Activated T-cell treated with anti-CD3 and anti-CD28 coated beads, Interleukin-2, amount 50 U/mL, for 72 hours (primary cell): ENCODE results near the gene C2CD4C. TPM values are rescaled to one million over a fixed set of nuclear protein-coding genes. Genes with fewer than 3 reads are reported as not detected.

Experiments used
- ATAC-seq, 2 donors: fragments of 150-1000 bp; cut with Tn5 transposase; replicated peaks in 1 of 2; 2 replicates each; pipeline ENCODE4 v1.10.0; 2021; ENCODE audit warnings: moderate library complexity in 2 of 2, mild to moderate bottlenecking in 1 of 2
- DNase-seq, 2 donors: peaks; one replicate each; pipeline ENCODE4 v3.0.0; 2021 to 2022; ENCODE audit warnings: mixed read lengths in 1 of 2
- H3K27ac Mint-ChIP-seq: one replicate; pipeline ENCODE4 v1.8.0; 2022; ENCODE audit warnings: mild to moderate bottlenecking, moderate library complexity, mixed read lengths
- H3K27me3 Mint-ChIP-seq: one replicate; pipeline ENCODE4 v1.8.0; 2022; ENCODE audit warnings: low read depth, mixed read lengths
- H3K36me3 Mint-ChIP-seq, 2 donors: one replicate each; pipeline ENCODE4 v1.8.0; 2022; ENCODE audit warnings: mixed read lengths in 2 of 2, mild to moderate bottlenecking in 1 of 2; ENCODE audit not compliant: insufficient read depth in 2 of 2
- H3K4me1 Mint-ChIP-seq: one replicate; pipeline ENCODE4 v1.8.0; 2022; ENCODE audit warnings: low read depth, mixed read lengths
- H3K4me3 Mint-ChIP-seq, 2 donors: one replicate each; pipeline ENCODE4 v1.8.0; 2022; ENCODE audit warnings: mild to moderate bottlenecking in 2 of 2, mixed read lengths in 2 of 2, moderate library complexity in 2 of 2
- H3K9me3 Mint-ChIP-seq, 2 donors: one replicate each; pipeline ENCODE4 v1.8.0; 2022; ENCODE audit warnings: mixed read lengths in 2 of 2
- total RNA-seq, 2 donors: library from RNA; stranded (reverse); gene quantifications; one replicate each; pipeline ENCODE4 v1.2.3, GENCODE V29; 2022

C2CD4C gene
- total RNA-seq, 2 donors from 2014 or later = 0.77 to 0.97 TPM

GRCh38 chr19:444677-445210 lies 35.8 kb upstream of the C2CD4C start:
- Mint-ChIP-seq H3K4me3 (no peak overlapping the region), H3K36me3 (peaks cover 0 to 3% of the 10 kb centered on the region in 2 donors), H3K4me1 (no peaks in the 10 kb centered on the region), H3K27ac (no peak overlapping the region), H3K27me3 (peaks cover 13% of the 10 kb centered on the region), H3K9me3 (peaks cover 0 to 3% of the 10 kb centered on the region in 2 donors)
- ATAC-seq = no peak
- no peak for DNase-seq

GRCh38 chr19:443005-443404 lies 34.1 kb upstream of the C2CD4C start:
- Mint-ChIP-seq H3K36me3 (peaks cover 0 to 3% of the 10 kb centered on the region in 2 donors), H3K4me3 (no peak overlapping the region), H3K9me3 (peaks cover 0 to 3% of the 10 kb centered on the region in 2 donors), H3K27ac (no peak overlapping the region), H3K4me1 (no peaks in the 10 kb centered on the region), H3K27me3 (peaks cover 13% of the 10 kb centered on the region)
- ATAC-seq = no peak
- no peak for DNase-seq

- DNase-seq (no peak), ATAC-seq (no peak)
- Mint-ChIP-seq H3K27me3 (peaks cover 13% of the 10 kb centered on the region), H3K36me3 (peaks cover 0 to 3% of the 10 kb centered on the region in 2 donors), H3K27ac (no peak overlapping the region), H3K4me3 (no peak overlapping the region), H3K4me1 (no peaks in the 10 kb centered on the region), H3K9me3 (peaks cover 0 to 3% of the 10 kb centered on the region in 2 donors)
Observed at GRCh38 chr19:442085-442484, 33.1 kb upstream of the C2CD4C start.

GRCh38 chr19:441213-441836 lies 32.4 kb upstream of the C2CD4C start:
- Mint-ChIP-seq H3K4me1 (no peaks in the 10 kb centered on the region), H3K27me3 (peaks cover 13% of the 10 kb centered on the region), H3K27ac (no peak overlapping the region), H3K9me3 (peaks cover 0 to 3% of the 10 kb centered on the region in 2 donors), H3K36me3 (peaks cover 0 to 3% of the 10 kb centered on the region in 2 donors), H3K4me3 (no peak overlapping the region)
- ATAC-seq (no peak), DNase-seq (no peak)

GRCh38 chr19:440391-441212 lies 31.7 kb upstream of the C2CD4C start:
- H3K27ac Mint-ChIP-seq = no peak overlapping the region
- peaks cover 0 to 3% of the 10 kb centered on the region in 2 donors for H3K36me3 Mint-ChIP-seq
- no peaks in the 10 kb centered on the region for H3K4me1 Mint-ChIP-seq
- H3K4me3 Mint-ChIP-seq = no peak overlapping the region
- DNase-seq (no peak), ATAC-seq (no peak)
- peaks cover 0 to 3% of the 10 kb centered on the region in 2 donors for H3K9me3 Mint-ChIP-seq
- H3K27me3 Mint-ChIP-seq = peaks cover 13% of the 10 kb centered on the region

- Mint-ChIP-seq H3K4me3 (no peak overlapping the region), H3K36me3 (peaks cover 0 to 3% of the 10 kb centered on the region in 2 donors), H3K27ac (no peak overlapping the region), H3K4me1 (no peaks in the 10 kb centered on the region), H3K27me3 (peaks cover 13% of the 10 kb centered on the region), H3K9me3 (peaks cover 0 to 3% of the 10 kb centered on the region in 2 donors)
- DNase-seq = no peak
- no peak for ATAC-seq
Observed at GRCh38 chr19:439167-439900, 30.4 kb upstream of the C2CD4C start.

- H3K4me3 Mint-ChIP-seq = no peak overlapping the region
Observed at GRCh38 chr19:438416-438958, 29.5 kb upstream of the C2CD4C start.

GRCh38 chr19:437041-437440 lies 28.1 kb upstream of the C2CD4C start:
- H3K36me3 Mint-ChIP-seq = peaks cover 0 to 2% of the 10 kb centered on the region in 2 donors
- no peaks in the 10 kb centered on the region for H3K4me1 Mint-ChIP-seq
- H3K4me3 Mint-ChIP-seq = no peak overlapping the region
- H3K27me3 Mint-ChIP-seq = peaks cover 11% of the 10 kb centered on the region
- ATAC-seq (no peak), DNase-seq (no peak)
- peaks cover 0 to 2% of the 10 kb centered on the region in 2 donors for H3K9me3 Mint-ChIP-seq
- H3K27ac Mint-ChIP-seq = no peak overlapping the region

More at GRCh38 chr19:438416-438958, 29.5 kb upstream of the C2CD4C start:
- Mint-ChIP-seq H3K36me3 (peaks cover 0 to 3% of the 10 kb centered on the region in 2 donors), H3K9me3 (peaks cover 0 to 3% of the 10 kb centered on the region in 2 donors), H3K4me1 (no peaks in the 10 kb centered on the region), H3K27me3 (peaks cover 13% of the 10 kb centered on the region), H3K27ac (no peak overlapping the region)
- DNase-seq (no peak), ATAC-seq (no peak)

GRCh38 chr19:436413-436950 lies 27.5 kb upstream of the C2CD4C start:
- H3K27ac Mint-ChIP-seq = no peak overlapping the region
- no peaks in the 10 kb centered on the region for H3K9me3 Mint-ChIP-seq
- H3K4me1 Mint-ChIP-seq = no peaks in the 10 kb centered on the region
- H3K27me3 Mint-ChIP-seq = peaks cover 5% of the 10 kb centered on the region
- H3K4me3 Mint-ChIP-seq = no peak overlapping the region
- H3K36me3 Mint-ChIP-seq = no peaks in the 10 kb centered on the region
- no peak for DNase-seq
- ATAC-seq = no peak

GRCh38 chr19:435707-436412 lies 26.9 kb upstream of the C2CD4C start:
- no peaks in the 10 kb centered on the region for H3K4me1 Mint-ChIP-seq
- H3K4me3 Mint-ChIP-seq = no peak overlapping the region
- H3K36me3 Mint-ChIP-seq = peaks cover 2 to 3% of the 10 kb centered on the region in 2 donors
- no peak overlapping the region for H3K27ac Mint-ChIP-seq
- H3K9me3 Mint-ChIP-seq = peaks cover 3 to 4% of the 10 kb centered on the region in 2 donors
- ATAC-seq (no peak), DNase-seq (no peak)
- no peaks in the 10 kb centered on the region for H3K27me3 Mint-ChIP-seq

GRCh38 chr19:435056-435706 lies 26.2 kb upstream of the C2CD4C start:
- Mint-ChIP-seq H3K27me3 (no peaks in the 10 kb centered on the region), H3K9me3 (peaks cover 4% of the 10 kb centered on the region in 2 donors)

More at GRCh38 chr19:435056-435706, 26.2 kb upstream of the C2CD4C start:
- Mint-ChIP-seq H3K4me1 (no peaks in the 10 kb centered on the region), H3K36me3 (peaks cover 2 to 4% of the 10 kb centered on the region in 2 donors), H3K4me3 (no peak overlapping the region), H3K27ac (no peak overlapping the region)
- DNase-seq = no peak
- ATAC-seq = no peak
